ENCODE measurements around the gene HOXD4. TPM values are rescaled to one million over a fixed set of nuclear protein-coding genes. Genes with fewer than 3 reads are reported as not detected.

HOXD4 gene
- total RNA-seq, 2 experiments from 2014 or later, result not detected

DNA sequence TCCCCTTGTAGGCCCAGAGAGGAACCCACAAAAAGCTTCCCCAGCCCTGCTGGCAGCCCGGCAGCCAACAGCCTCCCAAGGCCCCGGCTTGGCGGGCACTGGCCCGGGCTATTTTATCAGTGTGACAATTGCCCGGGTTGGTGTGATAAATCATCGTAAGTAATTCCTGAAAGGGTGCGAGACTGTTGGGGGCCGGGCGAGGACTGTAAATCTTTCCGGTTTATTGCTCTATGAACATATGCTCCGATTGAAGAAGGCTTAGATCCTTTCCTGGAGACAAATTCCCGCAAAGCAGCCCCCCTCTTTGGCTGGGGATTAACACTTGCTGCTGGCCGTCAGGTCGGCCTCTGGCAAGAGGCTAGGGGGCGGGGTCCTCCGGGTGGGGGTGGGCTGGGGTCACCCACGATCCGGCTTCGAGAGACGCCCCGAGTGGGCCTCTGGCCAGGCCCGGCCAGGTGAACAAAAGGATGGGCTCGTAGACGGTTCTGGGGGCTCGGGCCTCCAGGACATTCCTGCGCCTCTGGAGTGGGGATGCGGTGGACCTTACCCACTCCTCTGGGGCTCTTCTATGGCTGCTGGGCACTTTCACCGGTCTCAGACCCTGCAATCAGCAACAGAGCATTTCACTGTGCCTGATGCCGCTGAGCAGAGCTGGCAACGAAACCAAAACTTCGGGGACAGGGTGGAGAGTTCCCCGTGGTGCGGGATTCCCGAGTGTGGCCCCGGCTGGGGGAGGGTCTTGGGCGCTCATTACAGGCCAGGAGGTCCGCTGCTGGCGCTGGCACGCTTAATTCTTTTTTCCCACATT is 7.7 kb downstream of the HOXD4 start:
- H3K4me1 Mint-ChIP-seq (ENCODE audit: low read depth), result peaks cover 12% of the 10 kb centered on the region
- no peaks in the 10 kb centered on the region for H3K9me3 Mint-ChIP-seq
- DNase-seq, result no peak
- no peak overlapping the region for H3K4me3 Mint-ChIP-seq
- no peak overlapping the region for H3K27ac Mint-ChIP-seq
- ChIA-PET POLR2A (no interaction called here), CTCF (interaction anchor here (0.9 kb wide), 1 partner anchor 19 kb away, joined by 3 read pairs; no protein-coding TSS in a partner anchor)
- intact Hi-C loops (cut with micrococcal nuclease), result no loop called here
- peaks cover 6% of the 10 kb centered on the region for H3K36me3 Mint-ChIP-seq
- peaks cover 70% of the 10 kb centered on the region for H3K27me3 Mint-ChIP-seq

DNA sequence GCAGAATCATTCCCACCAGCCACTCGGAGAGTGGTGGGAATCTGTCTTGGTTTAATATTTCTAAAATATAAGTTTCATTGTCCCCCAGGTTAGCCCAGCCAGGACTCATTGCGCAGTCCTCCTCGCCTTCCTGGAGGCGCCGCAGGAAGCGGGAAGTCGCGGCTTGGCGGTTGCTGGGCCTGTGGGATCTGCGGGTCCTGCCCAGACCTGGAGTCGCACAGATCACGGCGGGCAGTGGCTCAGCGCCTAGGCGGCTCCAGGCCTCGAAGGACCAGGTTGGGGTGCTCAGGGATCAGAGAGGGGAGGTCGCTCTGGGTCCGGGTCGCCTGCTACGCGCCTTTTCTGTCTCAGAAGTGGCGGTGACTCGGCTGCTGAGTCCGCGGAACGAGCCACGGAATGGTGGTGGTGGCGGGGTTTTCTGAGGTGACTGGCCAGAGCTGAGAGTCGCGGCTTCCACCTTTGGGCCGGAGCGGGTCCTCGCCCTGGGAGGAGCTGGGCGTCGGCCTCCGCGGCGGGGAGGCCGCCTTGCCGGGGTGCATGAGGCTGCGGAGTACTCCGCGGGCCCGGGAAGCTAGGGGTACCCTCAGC is 8.4 kb downstream of the HOXD4 start:
- H3K27me3 Mint-ChIP-seq, result peaks cover 71% of the 10 kb centered on the region
- ChIA-PET POLR2A (no interaction called here), CTCF (interaction anchor here (1.4 kb wide), 2 partner anchors 32 to 295 kb away, joined by 3 to 7 read pairs; no protein-coding TSS in a partner anchor)
- intact Hi-C loops (cut with micrococcal nuclease), result loop anchor here (5.0 kb wide), 2 partner anchors 47 to 72 kb away; no protein-coding TSS in a partner anchor
- no peak overlapping the region for H3K27ac Mint-ChIP-seq
- no peak for DNase-seq
- no peaks in the 10 kb centered on the region for H3K9me3 Mint-ChIP-seq
- no peak overlapping the region for H3K4me3 Mint-ChIP-seq
- peaks cover 12% of the 10 kb centered on the region for H3K4me1 Mint-ChIP-seq (ENCODE audit: low read depth)
- H3K36me3 Mint-ChIP-seq, result peaks cover 6% of the 10 kb centered on the region

GRCh38 chr2:176160251-176160985 is 9.1 kb downstream of the HOXD4 start:
- POLR2A ChIA-PET, result no interaction called here
- H3K4me1 Mint-ChIP-seq (ENCODE audit: low read depth), result peaks cover 12% of the 10 kb centered on the region
- intact Hi-C loops (cut with micrococcal nuclease), result loop anchor here (5.0 kb wide), 2 partner anchors 48 to 73 kb away; no protein-coding TSS in a partner anchor

DNA sequence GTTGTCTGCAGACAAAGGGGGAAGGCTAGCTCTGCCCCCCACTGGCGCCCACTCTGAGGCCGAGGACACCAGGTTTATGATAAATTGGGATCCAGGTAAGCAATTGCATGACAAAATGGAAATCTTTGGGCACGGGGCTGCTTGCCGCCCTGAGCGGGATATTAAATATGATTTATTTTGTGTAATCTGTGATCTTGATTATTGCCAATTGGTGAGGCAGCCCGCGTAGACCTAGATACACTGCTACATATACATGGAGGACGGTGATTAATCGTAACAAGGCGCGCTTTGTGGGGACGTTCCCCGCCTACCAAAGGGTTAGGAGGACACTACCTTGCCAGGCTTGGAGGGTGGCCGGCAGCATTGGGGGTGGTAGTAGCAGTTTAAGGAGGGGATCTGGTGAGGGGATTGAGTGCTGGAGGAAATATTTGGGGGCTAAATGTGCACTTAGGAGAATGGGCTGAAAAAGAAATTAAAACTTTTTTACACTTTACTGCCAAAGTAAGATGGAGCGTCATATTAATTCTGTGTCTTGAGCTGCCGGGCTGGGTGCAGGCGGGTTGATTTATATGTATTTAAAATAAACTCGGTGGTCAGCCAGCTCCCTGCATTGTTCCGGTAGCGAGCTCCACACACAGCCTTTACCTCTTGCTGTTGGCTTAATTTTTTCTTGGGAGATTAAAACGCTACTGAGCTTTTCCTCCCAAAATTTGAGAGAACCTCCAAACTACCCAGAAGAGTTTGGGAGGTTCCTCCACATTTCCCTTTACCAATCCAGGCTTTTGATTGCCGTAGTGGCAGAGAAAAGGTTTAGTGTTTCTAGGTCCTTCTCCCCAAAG is 9.9 kb downstream of the HOXD4 start:
- CTCF ChIA-PET, result interaction anchor here (1.0 to 1.8 kb wide), 7 partner anchors 8 to 294 kb away, joined by 3 to 7 read pairs (median 3); no protein-coding TSS in a partner anchor
- no peak overlapping the region for H3K4me3 Mint-ChIP-seq
- H3K27me3 Mint-ChIP-seq, result peaks cover 76% of the 10 kb centered on the region
- no peak overlapping the region for H3K27ac Mint-ChIP-seq
- peaks cover 8% of the 10 kb centered on the region for H3K36me3 Mint-ChIP-seq
- POLR2A ChIA-PET, result no interaction called here
- intact Hi-C loops (cut with micrococcal nuclease), result loop anchor here (5.0 kb wide), 2 partner anchors 49 to 74 kb away; no protein-coding TSS in a partner anchor
- peaks cover 12% of the 10 kb centered on the region for H3K4me1 Mint-ChIP-seq (ENCODE audit: low read depth)
- H3K9me3 Mint-ChIP-seq, result no peaks in the 10 kb centered on the region
- no peak for DNase-seq

More at GRCh38 chr2:176160251-176160985, 9.1 kb downstream of the HOXD4 start:
- peaks cover 6% of the 10 kb centered on the region for H3K36me3 Mint-ChIP-seq
- no peak for DNase-seq
- CTCF ChIA-PET, result interaction anchor here (1.4 kb wide), 2 partner anchors 33 to 295 kb away, joined by 3 to 7 read pairs; no protein-coding TSS in a partner anchor
- no peak overlapping the region for H3K4me3 Mint-ChIP-seq
- peaks cover 72% of the 10 kb centered on the region for H3K27me3 Mint-ChIP-seq
- no peaks in the 10 kb centered on the region for H3K9me3 Mint-ChIP-seq
- H3K27ac Mint-ChIP-seq, result no peak overlapping the region

GRCh38 chr2:176161825-176162626 is 10.7 kb downstream of the HOXD4 start:
- intact Hi-C loops (cut with micrococcal nuclease), result loop anchor here (5.0 kb wide), 2 partner anchors 50 to 75 kb away; no protein-coding TSS in a partner anchor

GRCh38 chr2:176162911-176163671 is 11.7 kb downstream of the HOXD4 start:
- CTCF ChIA-PET, result interaction anchor here (0.8 to 1.8 kb wide), 4 partner anchors 19 to 391 kb away, joined by 3 to 7 read pairs (median 3); no protein-coding TSS in a partner anchor
- POLR2A ChIA-PET, result no interaction called here
- DNase-seq, result no peak
- Mint-ChIP-seq H3K9me3 (no peaks in the 10 kb centered on the region), H3K36me3 (peaks cover 6% of the 10 kb centered on the region), H3K27ac (no peak overlapping the region), H3K27me3 (peaks cover 80% of the 10 kb centered on the region), H3K4me3 (no peak overlapping the region), H3K4me1 (ENCODE audit: low read depth) (peaks cover 4% of the 10 kb centered on the region)
- intact Hi-C loops (cut with micrococcal nuclease), result loop anchor here (5.0 kb wide), 2 partner anchors 51 to 76 kb away; no protein-coding TSS in a partner anchor

More at GRCh38 chr2:176161825-176162626, 10.7 kb downstream of the HOXD4 start:
- peaks cover 9% of the 10 kb centered on the region for H3K4me1 Mint-ChIP-seq (ENCODE audit: low read depth)
- H3K27me3 Mint-ChIP-seq, result peaks cover 78% of the 10 kb centered on the region
- no peaks in the 10 kb centered on the region for H3K9me3 Mint-ChIP-seq
- CTCF ChIA-PET, result interaction anchor here (0.8 to 1.8 kb wide), 7 partner anchors 9 to 392 kb away, joined by 3 to 7 read pairs (median 3); no protein-coding TSS in a partner anchor
- no peak overlapping the region for H3K4me3 Mint-ChIP-seq
- POLR2A ChIA-PET, result no interaction called here
- no peak for DNase-seq
- no peak overlapping the region for H3K27ac Mint-ChIP-seq
- peaks cover 8% of the 10 kb centered on the region for H3K36me3 Mint-ChIP-seq

- intact Hi-C loops (cut with micrococcal nuclease), result loop anchor here (5.0 kb wide), 2 partner anchors 51 to 76 kb away; no protein-coding TSS in a partner anchor
- Mint-ChIP-seq H3K36me3 (peaks cover 5% of the 10 kb centered on the region), H3K27me3 (peaks cover 76% of the 10 kb centered on the region), H3K4me1 (ENCODE audit: low read depth) (no peaks in the 10 kb centered on the region), H3K27ac (no peak overlapping the region), H3K4me3 (no peak overlapping the region), H3K9me3 (no peaks in the 10 kb centered on the region)
- DNase-seq, result no peak
- ChIA-PET CTCF (no interaction called here), POLR2A (no interaction called here)
Observed at GRCh38 chr2:176163672-176164056, 12.3 kb downstream of the HOXD4 start.

- H3K27me3 Mint-ChIP-seq, result peaks cover 75% of the 10 kb centered on the region
- no peak for DNase-seq
- no peaks in the 10 kb centered on the region for H3K4me1 Mint-ChIP-seq (ENCODE audit: low read depth)
- intact Hi-C loops (cut with micrococcal nuclease), result loop anchor here (5.0 kb wide), 2 partner anchors 52 to 77 kb away; no protein-coding TSS in a partner anchor
- CTCF ChIA-PET, result no interaction called here
- H3K9me3 Mint-ChIP-seq, result no peaks in the 10 kb centered on the region
- peak overlapping the region; percentile 30 for H3K27ac Mint-ChIP-seq
- H3K4me3 Mint-ChIP-seq, result no peak overlapping the region
- H3K36me3 Mint-ChIP-seq, result peaks cover 5% of the 10 kb centered on the region
- POLR2A ChIA-PET, result no interaction called here
Observed at GRCh38 chr2:176164201-176164600, 12.9 kb downstream of the HOXD4 start.

DNA sequence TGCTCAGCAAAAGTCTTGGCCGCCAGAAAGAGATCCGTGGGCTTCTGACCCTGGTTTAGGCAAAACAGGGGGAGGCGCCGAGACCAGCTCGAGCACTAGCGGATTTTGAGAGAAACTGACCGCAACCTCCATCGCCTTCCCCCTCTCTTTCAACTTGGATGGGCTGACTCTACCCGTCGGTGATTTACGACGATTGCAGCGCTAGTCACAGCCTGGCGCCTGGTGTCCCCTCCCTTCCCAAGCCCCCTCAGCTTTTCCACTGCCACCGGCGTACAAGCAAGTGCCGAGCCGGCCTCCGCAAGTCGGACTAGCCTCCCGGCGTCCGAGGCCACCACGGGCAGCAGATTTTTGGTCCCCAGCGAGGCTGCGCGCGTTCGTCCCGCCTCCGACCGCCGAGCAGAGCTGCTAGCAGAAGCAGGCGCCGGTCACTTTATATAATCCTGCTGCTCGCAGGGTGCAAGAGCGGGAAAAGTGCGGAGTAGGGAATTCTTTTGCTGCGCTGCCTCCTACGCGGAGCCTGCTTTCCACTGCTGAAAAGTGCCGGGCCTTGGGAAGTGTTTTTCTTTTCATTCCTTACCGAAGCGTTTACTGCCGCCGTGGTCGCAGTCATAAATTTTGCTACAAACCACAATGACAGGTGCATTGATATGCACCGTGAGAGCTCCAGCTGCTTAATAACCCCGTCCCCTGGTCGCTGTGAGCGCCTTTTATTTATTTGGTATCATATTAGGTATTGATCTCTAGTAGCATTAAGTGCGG is 13.4 kb downstream of the HOXD4 start:
- Mint-ChIP-seq H3K4me1 (ENCODE audit: low read depth) (no peaks in the 10 kb centered on the region), H3K27ac (no peak overlapping the region), H3K4me3 (no peak overlapping the region), H3K9me3 (no peaks in the 10 kb centered on the region), H3K27me3 (peaks cover 76% of the 10 kb centered on the region), H3K36me3 (peaks cover 5% of the 10 kb centered on the region)
- ChIA-PET CTCF (no interaction called here), POLR2A (no interaction called here)
- DNase-seq, result no peak
- intact Hi-C loops (cut with micrococcal nuclease), result loop anchor here (5.0 kb wide), 2 partner anchors 52 to 77 kb away; no protein-coding TSS in a partner anchor
